Glutamatergic neuron (in vitro differentiated cells): Measurements from ENCODE around the gene ATIC. TPM values are rescaled to one million over a fixed set of nuclear protein-coding genes. Genes with fewer than 3 reads are reported as not detected.
"Not testable (repeated sequence)": the region's sequence is repeated elsewhere in the genome, so short reads cannot be mapped to it uniquely, and the experiment has no call there.

Source experiments
- DNase-seq: peaks from one replicate; pipeline ENCODE4 v3.0.0; 2022
- H3K27ac Mint-ChIP-seq: one replicate; pipeline ENCODE4 v1.8.0; 2020; ENCODE audit warnings: mild to moderate bottlenecking, mixed read lengths, inconsistent platforms; ENCODE audit not compliant: unreplicated experiment
- H3K27me3 Mint-ChIP-seq: one replicate; pipeline ENCODE4 v1.8.0; 2020; ENCODE audit warnings: mild to moderate bottlenecking, moderate library complexity, mixed read lengths, inconsistent platforms; ENCODE audit not compliant: unreplicated experiment
- H3K36me3 Mint-ChIP-seq: one replicate; pipeline ENCODE4 v1.8.0; 2020; ENCODE audit warnings: mild to moderate bottlenecking, mixed read lengths, inconsistent platforms; ENCODE audit not compliant: unreplicated experiment
- H3K4me1 Mint-ChIP-seq: one replicate; pipeline ENCODE4 v1.8.0; 2020; ENCODE audit warnings: mild to moderate bottlenecking, low read depth, mixed read lengths, inconsistent platforms; ENCODE audit not compliant: unreplicated experiment
- H3K4me3 Mint-ChIP-seq: one replicate; pipeline ENCODE4 v1.8.0; 2020; ENCODE audit warnings: mild to moderate bottlenecking, mixed read lengths, inconsistent platforms; ENCODE audit not compliant: unreplicated experiment
- H3K9me3 Mint-ChIP-seq: one replicate; pipeline ENCODE4 v1.8.0; 2020; ENCODE audit warnings: mild to moderate bottlenecking, moderate library complexity, mixed read lengths, inconsistent platforms; ENCODE audit not compliant: unreplicated experiment
- total RNA-seq: library from RNA; stranded (reverse); fragmentation: NEBNext Ultra II Directional; extraction: Animal tissue kit (Norgen Biotek cat#: 25700); gene quantifications from one replicate; pipeline ENCODE4 v1.2.1, GENCODE V29; 2021; ENCODE audit not compliant: unreplicated experiment
- TF ChIP-seq, protein P1 (sequence below): fragments of 200-600 bp; sonication (generic); IDR thresholded peaks from one replicate; pipeline ENCODE4 v1.5.0; 2021; ENCODE audit not compliant: partially characterized antibody, unreplicated experiment

The ATIC gene
- total RNA-seq, 1 donor from 2014 or later = 51.5 TPM

DNA sequence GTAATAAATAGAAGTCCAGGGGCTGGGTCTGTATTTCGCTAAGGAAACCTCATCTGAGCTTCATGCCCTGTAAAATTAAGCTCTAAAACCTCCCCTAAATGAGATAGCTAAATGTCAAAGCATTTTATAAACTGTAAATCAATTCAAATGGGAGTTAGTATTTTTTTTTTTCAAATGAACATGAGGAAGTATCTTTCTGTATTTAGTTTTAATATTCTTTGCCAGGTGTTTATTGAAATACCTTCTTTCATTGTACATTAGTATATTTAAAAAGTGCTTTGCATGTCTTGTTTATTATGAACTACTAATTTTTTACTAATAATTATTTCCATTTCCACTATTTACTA lies 47.7 kb downstream of the ATIC start:
- no peaks in the 10 kb centered on the region for H3K36me3 Mint-ChIP-seq
- DNase-seq = no peak
- H3K9me3 Mint-ChIP-seq = no peaks in the 10 kb centered on the region
- H3K27me3 Mint-ChIP-seq = no peaks in the 10 kb centered on the region
- TF ChIP-seq, protein P1, sequence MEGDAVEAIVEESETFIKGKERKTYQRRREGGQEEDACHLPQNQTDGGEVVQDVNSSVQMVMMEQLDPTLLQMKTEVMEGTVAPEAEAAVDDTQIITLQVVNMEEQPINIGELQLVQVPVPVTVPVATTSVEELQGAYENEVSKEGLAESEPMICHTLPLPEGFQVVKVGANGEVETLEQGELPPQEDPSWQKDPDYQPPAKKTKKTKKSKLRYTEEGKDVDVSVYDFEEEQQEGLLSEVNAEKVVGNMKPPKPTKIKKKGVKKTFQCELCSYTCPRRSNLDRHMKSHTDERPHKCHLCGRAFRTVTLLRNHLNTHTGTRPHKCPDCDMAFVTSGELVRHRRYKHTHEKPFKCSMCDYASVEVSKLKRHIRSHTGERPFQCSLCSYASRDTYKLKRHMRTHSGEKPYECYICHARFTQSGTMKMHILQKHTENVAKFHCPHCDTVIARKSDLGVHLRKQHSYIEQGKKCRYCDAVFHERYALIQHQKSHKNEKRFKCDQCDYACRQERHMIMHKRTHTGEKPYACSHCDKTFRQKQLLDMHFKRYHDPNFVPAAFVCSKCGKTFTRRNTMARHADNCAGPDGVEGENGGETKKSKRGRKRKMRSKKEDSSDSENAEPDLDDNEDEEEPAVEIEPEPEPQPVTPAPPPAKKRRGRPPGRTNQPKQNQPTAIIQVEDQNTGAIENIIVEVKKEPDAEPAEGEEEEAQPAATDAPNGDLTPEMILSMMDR = no peak
- no peak overlapping the region for H3K27ac Mint-ChIP-seq
- peaks cover 2% of the 10 kb centered on the region for H3K4me1 Mint-ChIP-seq
- H3K4me3 Mint-ChIP-seq = no peak overlapping the region

DNA sequence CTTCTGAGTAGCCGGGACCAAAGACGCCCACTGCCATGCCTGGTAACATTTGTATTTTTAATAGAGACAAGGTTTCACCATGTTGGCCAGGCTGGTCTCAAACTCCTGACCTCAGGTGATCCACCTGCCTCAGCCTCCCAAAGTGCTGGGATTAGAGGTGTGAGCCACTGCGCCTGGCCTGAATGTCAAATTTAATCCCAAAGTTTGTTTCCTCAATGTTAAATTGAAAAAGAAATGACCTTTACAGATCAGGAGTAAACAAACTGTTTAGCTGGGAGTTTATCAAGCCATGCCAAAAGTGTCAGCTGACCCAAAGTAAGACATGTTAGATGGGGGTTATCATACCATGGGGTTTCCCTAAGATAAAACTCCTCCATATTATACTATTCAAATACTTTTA lies 48.2 kb downstream of the ATIC start:
- H3K4me3 Mint-ChIP-seq, H3K36me3 Mint-ChIP-seq, H3K4me1 Mint-ChIP-seq, H3K27me3 Mint-ChIP-seq, H3K27ac Mint-ChIP-seq, DNase-seq, H3K9me3 Mint-ChIP-seq: not testable (repeated sequence)

DNA sequence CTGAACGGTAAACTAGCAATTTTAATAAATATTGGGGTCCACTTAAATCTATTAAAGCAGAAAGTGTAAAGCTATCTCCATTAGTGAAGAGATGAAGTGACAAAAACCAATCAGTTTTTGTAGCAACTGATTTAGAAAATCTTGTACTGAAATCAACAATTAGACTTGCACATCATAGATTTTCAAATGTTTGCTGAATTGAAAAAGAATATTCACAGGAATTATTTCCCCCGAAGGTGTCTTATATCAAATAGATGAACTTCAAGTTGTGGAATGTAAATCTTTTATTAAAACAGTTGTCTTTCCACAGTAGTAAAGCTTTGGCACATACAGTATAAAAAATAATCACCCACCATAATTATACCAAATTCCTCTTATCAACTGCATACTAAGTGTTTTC lies 48.7 kb downstream of the ATIC start:
- Mint-ChIP-seq H3K27me3 (no peaks in the 10 kb centered on the region), H3K27ac (no peak overlapping the region), H3K4me1 (peaks cover 2% of the 10 kb centered on the region), H3K4me3 (no peak overlapping the region), H3K36me3 (no peaks in the 10 kb centered on the region), H3K9me3 (no peaks in the 10 kb centered on the region)
- TF ChIP-seq, protein P1 = no peak
- DNase-seq = no peak

DNA sequence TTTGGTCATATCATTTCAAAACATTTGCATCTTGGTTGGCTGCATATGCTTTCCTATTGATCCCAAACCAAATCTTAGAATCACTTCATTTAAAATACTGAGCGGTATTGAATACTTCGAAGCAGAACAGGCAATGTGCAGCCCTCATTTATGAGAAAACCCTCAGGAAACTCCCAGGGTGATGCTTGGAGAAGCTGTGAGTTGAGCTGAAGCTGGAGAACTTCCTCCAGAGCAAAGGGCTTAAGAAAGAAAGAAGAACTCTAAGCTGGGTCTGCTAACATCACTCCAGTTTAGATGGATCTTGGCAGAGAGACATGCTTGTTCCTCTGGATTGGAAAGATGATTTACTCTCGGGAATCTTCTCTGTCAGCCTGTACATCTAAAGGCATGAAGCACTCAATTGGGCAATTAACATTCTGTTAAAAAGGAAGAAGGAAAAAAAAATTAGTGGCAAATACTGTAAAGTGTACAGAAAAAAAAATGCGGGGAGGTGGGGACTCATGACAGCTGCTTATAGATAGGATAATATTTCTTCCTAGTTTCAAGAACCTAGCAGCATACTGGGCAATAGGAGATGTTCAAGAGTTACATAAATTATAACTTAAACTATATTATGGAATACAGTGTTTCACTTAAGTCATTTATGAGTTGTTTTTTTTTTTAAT lies 49.5 kb downstream of the ATIC start:
- Mint-ChIP-seq H3K4me1 (peaks cover 2% of the 10 kb centered on the region), H3K27ac (no peak overlapping the region), H3K36me3 (no peaks in the 10 kb centered on the region), H3K27me3 (no peaks in the 10 kb centered on the region), H3K4me3 (no peak overlapping the region), H3K9me3 (no peaks in the 10 kb centered on the region)
- TF ChIP-seq, protein P1 = no peak
- DNase-seq = no peak

DNA sequence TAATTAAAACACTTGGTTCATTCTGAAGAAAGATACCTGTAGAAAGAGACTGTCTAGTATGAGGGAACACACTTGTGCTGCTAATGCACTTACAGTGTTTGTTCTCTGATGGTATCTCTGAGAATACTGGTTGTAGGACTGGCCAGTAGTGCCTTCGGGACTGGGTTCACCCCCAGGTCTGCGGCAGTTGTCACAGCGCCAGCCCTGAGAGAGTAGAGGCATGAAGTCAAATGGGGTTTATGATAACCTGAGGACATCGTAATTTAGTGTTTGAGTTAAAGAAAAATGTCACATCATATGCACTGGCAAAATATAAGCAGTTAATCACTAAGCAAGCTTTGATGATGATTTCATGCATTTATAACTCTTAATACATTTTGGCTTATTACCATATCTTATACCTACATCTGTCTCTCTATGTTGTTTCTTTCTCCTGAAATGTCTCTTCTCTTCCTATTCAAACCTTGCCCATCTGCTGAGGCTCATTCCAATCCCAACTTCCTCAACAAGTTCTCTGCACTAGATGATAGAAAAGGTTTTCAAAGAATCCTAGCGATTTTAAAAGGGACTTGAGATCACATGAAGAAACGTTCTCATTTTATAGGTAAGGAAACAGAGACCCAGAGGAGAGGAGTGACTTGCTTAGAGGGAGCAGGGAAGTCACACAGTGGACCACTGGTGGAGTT lies 50.2 kb downstream of the ATIC start:
- no peaks in the 10 kb centered on the region for H3K9me3 Mint-ChIP-seq
- TF ChIP-seq, protein P1 = no peak
- peaks cover 2% of the 10 kb centered on the region for H3K4me1 Mint-ChIP-seq
- H3K27me3 Mint-ChIP-seq = no peaks in the 10 kb centered on the region
- no peaks in the 10 kb centered on the region for H3K36me3 Mint-ChIP-seq
- no peak overlapping the region for H3K4me3 Mint-ChIP-seq
- no peak for DNase-seq
- no peak overlapping the region for H3K27ac Mint-ChIP-seq
